ENCODE data around the gene ARV1.

- TF ChIP-seq CTCF (conservative IDR thresholded peaks at IDR 0.05 in 1 of 2, IDR thresholded peaks at IDR 0.05 in 1 of 2; ENCODE audit: low read depth in 1 of 2, low read length in 2 of 2) (no peak), EZH2 (IDR thresholded peaks at IDR 0.05; ENCODE audit: low read length, missing control alignments) (no peak)
These were observed 30.0 kb upstream of the ARV1 start for GRCh38 chr1:230948903-230949302.
